Tongue (tissue), 3 donors: Measurements from ENCODE around the gene SPRR2F. TPM values are rescaled to one million over a fixed set of nuclear protein-coding genes. Genes with fewer than 3 reads are reported as not detected.

Experiments
- DNase-seq: peaks from one replicate; pipeline ENCODE4 v3.0.0-alpha.2; 2015
- small RNA-seq: library from RNA; depleted of rRNA; stranded (forward); fragments of <200 nt; gene quantifications from one replicate; pipeline ENCODE3, GENCODE V24; 2014; ENCODE audit warnings: low replicate concordance
- total RNA-seq: library from RNA; depleted of rRNA; stranded (reverse); fragments of >200 nt; gene quantifications from one replicate; pipeline ENCODE4 v1.2.3, GENCODE V29; 2014

SPRR2F gene
- total RNA-seq, 1 donor from 2014 or later: not detected

DNA sequence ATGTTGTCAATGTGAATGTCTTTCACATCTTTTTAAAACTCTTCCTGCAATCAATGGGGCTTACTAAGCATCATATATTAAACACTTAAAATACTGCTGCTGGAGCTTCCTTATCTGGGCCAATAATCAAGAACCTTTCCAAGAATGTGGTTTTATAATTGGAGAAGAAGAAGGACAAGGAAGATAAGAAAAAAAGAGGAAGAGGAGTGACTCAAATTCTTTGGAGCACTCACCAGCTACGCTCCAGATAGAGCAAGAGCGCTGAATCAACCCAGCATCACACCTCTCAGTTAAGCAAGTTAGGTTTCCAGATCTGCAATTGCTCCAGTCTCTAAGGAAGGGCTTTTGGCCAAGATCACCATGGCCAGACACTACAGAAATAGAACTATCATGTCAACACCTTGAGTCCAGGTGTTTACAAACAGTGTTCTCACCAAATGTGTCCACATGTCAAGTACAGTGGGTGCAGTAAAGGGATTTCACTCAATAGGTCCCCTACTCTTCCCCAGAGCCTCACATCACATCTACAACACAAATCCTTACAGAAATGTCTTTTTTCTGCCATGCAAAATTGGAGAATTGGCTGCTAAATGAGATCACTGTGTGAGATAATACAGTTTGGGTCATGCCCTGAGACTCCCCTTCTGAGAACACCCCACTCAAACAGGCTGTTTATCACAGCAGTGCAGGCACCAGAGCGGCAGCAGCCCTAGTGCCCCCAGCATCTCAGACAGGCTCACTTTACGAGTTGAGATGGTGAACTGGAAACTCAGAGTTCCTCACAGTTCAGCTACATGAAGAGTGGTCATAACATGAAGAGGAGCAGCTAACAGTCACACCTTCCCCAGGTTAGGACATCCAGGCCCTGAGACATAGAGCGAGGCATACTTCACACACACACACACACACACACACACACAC is 40.2 kb downstream of the SPRR2F start:
- DNase-seq: no peak

DNA sequence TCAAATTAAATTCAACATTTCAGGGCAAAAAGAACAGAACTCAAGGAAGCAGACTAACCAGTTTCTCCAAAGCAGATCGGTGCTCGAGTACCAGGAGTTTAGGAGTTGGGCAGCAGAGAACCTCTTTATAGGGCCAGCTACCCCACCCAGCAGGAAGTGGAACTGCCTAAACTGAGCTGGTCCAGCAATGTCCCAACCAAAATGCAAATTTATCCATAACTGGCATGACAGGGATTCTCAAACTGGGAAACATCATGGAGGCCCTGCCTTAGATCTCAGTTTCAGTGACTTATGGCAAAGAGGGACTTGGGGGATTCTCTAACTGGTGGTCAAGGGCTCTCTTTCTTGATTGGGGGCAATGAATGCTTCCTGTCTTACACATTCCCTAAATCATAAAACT is 41.8 kb downstream of the SPRR2F start, which contains the start of gene SPRR2B:
Gene SPRR2B (minus strand): TSS at position 101 of the 400 bp plus-strand sequence. CDS start 772 bp downstream, outside the sequence.
- DNase-seq: no peak

DNA sequence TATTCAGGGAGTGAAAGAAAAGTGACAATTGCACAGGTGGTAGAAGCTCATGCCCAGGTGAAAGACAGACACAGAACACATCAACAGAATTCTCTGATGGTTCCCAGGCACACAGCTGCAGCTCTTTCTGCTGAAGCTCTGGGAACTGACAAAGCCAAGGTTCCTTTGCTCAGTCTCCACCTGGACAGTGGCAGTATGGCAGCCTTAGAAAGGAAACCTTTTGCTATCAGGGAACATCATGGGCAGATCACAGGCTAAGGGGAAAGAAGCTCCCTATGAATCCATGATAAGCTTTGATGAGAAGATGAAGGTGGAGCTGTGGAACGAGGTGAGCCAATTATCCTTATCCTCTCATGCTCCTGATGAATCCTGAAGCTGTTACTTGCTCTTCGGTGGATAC is 43.1 kb downstream of the SPRR2F start:
- DNase-seq: no peak

Small RNA genes lying within 50 kb of the gene (small RNA-seq; reads per million reads assigned to genes)
- gene SPRR2C: not detected

Other genes starting within 250 kb of the SPRR2F start
- not detected for gene SMCP, start 235.2 kb downstream of the SPRR2F start, total RNA-seq
- gene IVL, start 205.0 kb downstream of the SPRR2F start, total RNA-seq: 7.7 TPM
- not detected for gene SPRR5, start 166.3 kb downstream of the SPRR2F start, total RNA-seq
- gene SPRR4, start 142.9 kb downstream of the SPRR2F start, total RNA-seq: not detected
- not detected for gene SPRR1A, start 129.4 kb downstream of the SPRR2F start, total RNA-seq
- gene SPRR3, start 111.8 kb downstream of the SPRR2F start, total RNA-seq: 58.0 TPM
- 1.3 TPM for gene SPRR1B, start 82.3 kb downstream of the SPRR2F start, total RNA-seq
- gene SPRR2D, start 72.4 kb downstream of the SPRR2F start, total RNA-seq: not detected
- gene SPRR2A, start 56.0 kb downstream of the SPRR2F start, total RNA-seq: 3.1 TPM
- not detected for gene SPRR2B, start 41.9 kb downstream of the SPRR2F start, total RNA-seq
- not detected for gene SPRR2E, start 19.0 kb downstream of the SPRR2F start, total RNA-seq
- gene SPRR2G, start 37.4 kb upstream of the SPRR2F start, total RNA-seq: not detected
- not detected for gene LELP1, start 89.9 kb upstream of the SPRR2F start, total RNA-seq
- gene PRR9, start 104.1 kb upstream of the SPRR2F start, total RNA-seq: not detected
- gene LORICRIN, start 146.2 kb upstream of the SPRR2F start, total RNA-seq: not detected
- gene PGLYRP3, start 199.4 kb upstream of the SPRR2F start, total RNA-seq: 2.4 TPM
- gene PGLYRP4, start 235.3 kb upstream of the SPRR2F start, total RNA-seq: 0.31 TPM
- 739 TPM for gene S100A9, start 244.3 kb upstream of the SPRR2F start, total RNA-seq